Measurements from ENCODE around the gene HOXD13. TPM values are rescaled to one million over a fixed set of nuclear protein-coding genes. Genes with fewer than 3 reads are reported as not detected.

The HOXD13 gene
- total RNA-seq, 4 donors from 2014 or later: 0.19 TPM; not detected in 3

DNA sequence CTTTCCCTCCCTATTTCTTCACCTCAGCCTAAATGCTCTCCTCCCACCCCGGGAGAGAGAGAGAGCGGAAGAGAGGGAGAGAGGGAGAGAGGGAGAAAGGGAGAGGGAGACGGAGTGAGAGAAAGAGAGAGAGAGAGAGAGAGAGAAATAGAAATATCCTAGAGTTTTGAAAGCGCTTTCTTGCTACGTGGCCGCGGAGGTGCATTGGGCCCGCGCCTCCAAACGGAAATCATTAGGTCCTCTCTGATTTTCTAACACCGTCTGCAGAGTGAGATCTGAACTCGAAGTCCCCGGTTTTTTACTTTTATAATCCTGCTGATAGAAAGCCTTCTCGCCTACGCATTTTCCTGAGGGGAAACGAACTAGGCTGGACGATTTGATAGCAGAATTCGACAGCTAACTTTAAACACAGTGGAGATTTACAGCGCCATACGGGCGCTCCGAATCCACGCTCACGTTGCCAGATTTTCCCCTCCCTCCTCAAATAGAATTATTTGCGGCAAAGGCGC is 7.9 kb upstream of the HOXD13 start:
- peaks cover 51% of the 10 kb centered on the region for H3K4me1 ChIP-seq
- no peak for TF ChIP-seq EP300 (IDR thresholded peaks at IDR 0.05)
- TF ChIP-seq, protein P1, sequence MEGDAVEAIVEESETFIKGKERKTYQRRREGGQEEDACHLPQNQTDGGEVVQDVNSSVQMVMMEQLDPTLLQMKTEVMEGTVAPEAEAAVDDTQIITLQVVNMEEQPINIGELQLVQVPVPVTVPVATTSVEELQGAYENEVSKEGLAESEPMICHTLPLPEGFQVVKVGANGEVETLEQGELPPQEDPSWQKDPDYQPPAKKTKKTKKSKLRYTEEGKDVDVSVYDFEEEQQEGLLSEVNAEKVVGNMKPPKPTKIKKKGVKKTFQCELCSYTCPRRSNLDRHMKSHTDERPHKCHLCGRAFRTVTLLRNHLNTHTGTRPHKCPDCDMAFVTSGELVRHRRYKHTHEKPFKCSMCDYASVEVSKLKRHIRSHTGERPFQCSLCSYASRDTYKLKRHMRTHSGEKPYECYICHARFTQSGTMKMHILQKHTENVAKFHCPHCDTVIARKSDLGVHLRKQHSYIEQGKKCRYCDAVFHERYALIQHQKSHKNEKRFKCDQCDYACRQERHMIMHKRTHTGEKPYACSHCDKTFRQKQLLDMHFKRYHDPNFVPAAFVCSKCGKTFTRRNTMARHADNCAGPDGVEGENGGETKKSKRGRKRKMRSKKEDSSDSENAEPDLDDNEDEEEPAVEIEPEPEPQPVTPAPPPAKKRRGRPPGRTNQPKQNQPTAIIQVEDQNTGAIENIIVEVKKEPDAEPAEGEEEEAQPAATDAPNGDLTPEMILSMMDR (IDR thresholded peaks at IDR 0.05): no peak
- no peak for TF ChIP-seq POLR2AphosphoS5 (IDR thresholded peaks at IDR 0.05)
- TF ChIP-seq POLR2A (IDR thresholded peaks at IDR 0.05): no peak
- no peaks in the 10 kb centered on the region for H3K36me3 ChIP-seq
- no peak for DNase-seq (ENCODE audit: low spot score in 2 of 2)
- no peak overlapping the region for H3K4me3 ChIP-seq
- 9% methylated on average over 26 of the region's 26 CpGs for WGBS
- no peak overlapping the region for H3K27ac ChIP-seq
- H3K9me3 ChIP-seq: no peaks in the 10 kb centered on the region
- peaks cover 100% of the 10 kb centered on the region for H3K27me3 ChIP-seq

DNA sequence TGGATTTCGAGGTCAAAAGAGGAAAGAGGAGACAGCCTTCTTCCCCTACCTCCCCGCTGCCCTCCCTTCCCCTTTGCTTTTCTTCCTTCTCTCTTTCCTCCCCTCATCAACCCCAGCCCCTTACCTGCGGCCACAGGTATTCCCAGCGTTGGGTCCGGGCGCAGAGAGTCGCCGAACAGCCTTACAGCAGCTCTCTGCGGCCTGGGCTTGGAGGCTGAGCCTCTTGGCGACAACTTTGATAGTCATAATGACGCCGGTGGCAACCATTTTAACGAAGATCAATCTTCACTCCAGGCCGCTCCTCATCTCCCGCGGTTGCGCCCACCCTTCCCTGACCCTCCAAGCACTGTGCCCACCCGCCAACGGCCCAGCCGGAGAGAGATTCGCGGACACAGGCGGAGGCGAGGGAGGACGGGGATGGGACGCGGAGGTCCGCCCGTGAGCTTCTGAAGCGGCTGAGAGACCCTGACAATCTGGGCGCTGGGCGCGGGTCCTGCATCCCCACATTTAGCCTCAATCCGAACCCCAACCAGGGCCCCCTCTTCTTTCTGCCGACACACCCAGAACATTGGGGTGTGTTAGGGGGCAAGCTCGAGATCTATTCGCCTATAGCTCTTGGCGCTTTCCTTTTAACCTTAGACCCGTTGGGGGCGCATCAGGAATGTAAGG is 7.3 kb upstream of the HOXD13 start:
- H3K4me3 ChIP-seq: no peak overlapping the region
- TF ChIP-seq EP300 (IDR thresholded peaks at IDR 0.05): no peak
- TF ChIP-seq POLR2AphosphoS5 (IDR thresholded peaks at IDR 0.05): no peak
- no peak for TF ChIP-seq POLR2A (IDR thresholded peaks at IDR 0.05)
- TF ChIP-seq, protein P1 (IDR thresholded peaks at IDR 0.05): no peak
- WGBS: 7% methylated on average over 20 of the region's 40 CpGs
- H3K4me1 ChIP-seq: peaks cover 48% of the 10 kb centered on the region
- DNase-seq (ENCODE audit: low spot score in 2 of 2): no peak
- H3K36me3 ChIP-seq: no peaks in the 10 kb centered on the region
- H3K27me3 ChIP-seq: peaks cover 100% of the 10 kb centered on the region
- no peaks in the 10 kb centered on the region for H3K9me3 ChIP-seq
- H3K27ac ChIP-seq: no peak overlapping the region

DNA sequence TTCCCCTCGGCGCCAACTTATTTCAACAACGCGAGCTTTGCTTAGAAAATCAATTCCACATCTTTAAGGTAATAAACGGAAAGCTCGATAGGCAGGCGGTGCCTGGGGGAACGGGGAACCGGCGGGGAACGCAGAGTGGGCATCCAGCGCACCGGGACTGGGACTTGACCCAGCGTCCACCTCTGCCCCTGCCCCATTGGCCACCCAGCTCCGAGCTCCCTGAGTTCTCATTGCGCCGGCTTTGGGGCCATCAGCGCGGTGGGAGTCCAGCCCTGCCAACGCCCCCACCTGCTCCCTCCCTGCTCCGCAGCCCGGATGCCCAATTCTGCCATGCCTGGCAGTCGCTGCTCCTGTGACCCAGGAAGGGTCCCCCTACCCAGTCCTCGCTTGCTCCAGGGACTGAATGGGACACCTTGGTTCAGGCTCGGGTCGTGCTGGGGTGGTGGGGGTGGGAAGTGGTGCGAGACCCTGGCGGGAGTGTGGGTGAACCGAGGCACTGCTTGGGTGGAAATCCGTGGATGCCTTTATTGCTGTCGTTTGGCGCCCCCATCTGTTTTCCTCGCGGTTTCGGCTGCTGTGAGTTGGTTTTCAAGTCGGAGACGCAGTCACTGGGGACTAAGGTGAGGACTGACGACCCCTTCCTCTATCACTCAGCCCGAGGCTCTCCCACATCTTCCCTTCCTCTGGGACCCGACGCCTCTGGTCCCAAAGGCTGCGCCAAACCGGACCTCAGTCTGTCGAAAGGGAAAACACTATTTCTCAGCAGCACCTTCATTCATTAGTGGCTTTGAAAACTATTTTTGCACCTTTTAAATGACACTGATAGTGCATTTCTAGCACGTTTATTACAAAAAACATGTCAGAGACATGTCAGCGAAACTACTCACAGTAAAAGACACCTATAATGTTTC is 6.4 kb upstream of the HOXD13 start:
- WGBS: 6% methylated on average over 27 of the region's 46 CpGs
- Histone ChIP-seq H3K36me3 (no peaks in the 10 kb centered on the region), H3K4me3 (no peak overlapping the region), H3K9me3 (no peaks in the 10 kb centered on the region), H3K27ac (no peak overlapping the region), H3K27me3 (peaks cover 100% of the 10 kb centered on the region), H3K4me1 (peaks cover 42% of the 10 kb centered on the region)
- DNase-seq (ENCODE audit: low spot score in 2 of 2): no peak
- TF ChIP-seq, protein P1 (IDR thresholded peaks at IDR 0.05): peak in 1 of 2 donors; percentile 14
- TF ChIP-seq EP300 (IDR thresholded peaks at IDR 0.05): no peak
- no peak for TF ChIP-seq POLR2AphosphoS5 (IDR thresholded peaks at IDR 0.05)
- TF ChIP-seq POLR2A (IDR thresholded peaks at IDR 0.05): no peak

DNA sequence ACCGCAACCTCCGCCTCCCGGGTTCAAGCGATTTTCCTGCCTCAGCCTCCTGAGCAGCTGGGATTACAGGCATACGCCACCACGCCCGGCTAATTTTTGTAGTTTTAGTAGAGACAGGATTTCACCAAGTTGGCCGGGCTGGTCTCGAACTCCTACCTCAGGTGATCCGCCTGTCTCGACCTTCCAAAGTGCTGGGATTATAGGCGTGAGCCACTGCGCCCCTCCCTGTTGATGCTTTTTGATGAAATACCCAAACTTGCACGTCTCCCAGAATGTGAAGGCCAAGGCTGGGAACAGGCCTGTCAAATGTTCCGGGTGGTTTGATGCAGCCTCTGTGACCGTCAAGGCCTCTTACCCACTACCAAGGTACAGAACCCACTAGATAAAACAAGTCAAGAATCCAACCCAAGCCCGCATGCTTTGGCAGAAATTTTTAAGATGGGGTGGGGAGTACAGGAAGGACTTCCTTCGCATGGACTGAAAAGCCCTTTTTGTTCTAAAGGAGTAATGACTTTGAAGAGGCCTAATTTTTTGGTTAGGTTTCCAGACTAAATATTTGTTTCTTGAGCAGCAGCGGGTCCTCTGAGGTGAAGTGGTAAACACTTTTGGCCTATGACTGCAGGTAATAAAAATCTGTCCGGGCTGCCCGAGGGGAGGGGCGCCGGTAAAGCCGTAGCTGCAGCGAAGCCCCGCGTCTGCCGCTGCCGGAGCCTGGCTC is 5.0 kb upstream of the HOXD13 start:
- Histone ChIP-seq H3K27ac (no peak overlapping the region), H3K4me3 (no peak overlapping the region), H3K36me3 (no peaks in the 10 kb centered on the region), H3K4me1 (peaks cover 46% of the 10 kb centered on the region), H3K9me3 (no peaks in the 10 kb centered on the region), H3K27me3 (peaks cover 100% of the 10 kb centered on the region)
- TF ChIP-seq POLR2A (IDR thresholded peaks at IDR 0.05) (no peak), EP300 (IDR thresholded peaks at IDR 0.05) (no peak), POLR2AphosphoS5 (IDR thresholded peaks at IDR 0.05) (no peak)
- TF ChIP-seq, protein P1 (IDR thresholded peaks at IDR 0.05): no peak
- WGBS: 48% methylated on average over 24 of the region's 29 CpGs
- DNase-seq (ENCODE audit: low spot score in 2 of 2): no peak
